GM18867 (cell line): Measurements from ENCODE around the gene LRFN5.

Experiments
- ATAC-seq: cut with Tn5 transposase; IDR thresholded peaks from one replicate; pipeline ENCODE4 v1.9.1; 2021; ENCODE audit warnings: mild to moderate bottlenecking, moderate library complexity; ENCODE audit not compliant: unreplicated experiment

The LRFN5 gene

DNA sequence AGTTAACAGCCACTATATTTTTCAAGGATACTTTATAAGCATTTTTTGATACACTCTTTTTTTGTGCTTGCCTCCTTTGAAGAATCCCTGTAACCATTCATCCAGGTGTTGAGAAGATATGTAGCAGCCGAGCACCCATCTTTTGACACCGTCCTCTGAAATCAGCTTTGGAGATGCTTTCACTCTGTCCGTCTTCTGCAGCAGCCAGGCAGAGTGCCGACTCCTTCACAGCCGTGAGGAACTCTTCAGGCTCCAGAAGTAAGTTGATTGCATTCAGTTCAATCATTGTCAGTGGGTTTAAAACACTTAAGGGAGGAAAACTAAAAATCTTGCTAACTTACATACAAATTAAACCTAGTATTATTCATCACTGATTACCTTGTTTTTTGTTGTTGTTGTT is 160.1 kb downstream of the LRFN5 start:
- ATAC-seq, result no peak

DNA sequence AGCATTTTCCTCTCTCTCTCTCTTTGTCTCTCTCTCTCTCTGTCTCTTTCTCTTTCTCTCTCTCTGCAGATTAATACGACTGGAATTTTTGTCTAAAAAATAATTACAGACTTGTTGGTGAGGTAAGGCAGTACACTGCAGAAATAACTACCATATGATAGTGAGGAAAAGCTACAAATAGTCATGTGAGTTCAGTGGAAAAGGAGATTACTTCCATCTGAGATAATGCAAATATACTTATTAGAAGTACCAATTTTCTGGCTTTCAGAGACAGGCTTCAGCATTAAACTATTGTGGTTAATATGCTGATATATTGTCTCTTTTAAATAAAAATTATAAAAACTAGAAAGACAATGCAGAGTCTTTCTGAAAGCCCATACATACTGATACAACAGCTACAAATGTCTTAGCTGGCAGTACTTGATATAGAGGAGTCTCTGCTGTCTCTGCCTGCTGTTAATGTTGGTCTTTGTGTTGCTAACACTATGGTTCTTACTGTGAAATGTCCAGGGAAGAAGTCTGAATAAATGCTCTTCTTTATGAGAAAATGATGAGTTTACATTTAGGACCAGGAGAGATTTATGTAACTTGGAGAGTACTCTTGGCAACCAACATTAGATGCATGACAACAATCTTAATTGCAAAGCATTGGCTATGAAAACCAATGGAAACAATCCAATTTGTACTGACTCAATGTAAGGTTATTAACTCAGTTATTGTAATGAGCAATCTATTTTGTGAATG is 167.0 kb downstream of the LRFN5 start:
- ATAC-seq, result no peak

DNA sequence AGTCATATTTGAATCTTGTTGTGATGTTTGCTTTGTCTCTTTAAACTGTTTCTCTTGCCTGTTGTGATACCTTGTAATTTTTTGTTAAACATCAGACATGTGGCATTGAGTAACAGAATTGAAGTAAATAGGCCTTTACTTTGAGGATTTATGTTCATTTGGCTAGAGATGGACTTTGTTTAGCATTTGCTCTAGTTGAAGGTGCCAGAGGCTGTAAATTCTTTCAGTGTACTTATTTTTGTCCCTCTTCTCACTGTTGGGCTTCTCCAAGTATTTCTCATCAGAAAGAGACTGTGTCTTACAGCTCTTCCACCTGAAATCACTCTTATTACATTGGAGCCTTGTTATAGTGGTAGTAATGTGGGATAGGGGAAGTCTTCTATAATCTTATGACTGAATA is 175.8 kb downstream of the LRFN5 start:
- ATAC-seq, result no peak

DNA sequence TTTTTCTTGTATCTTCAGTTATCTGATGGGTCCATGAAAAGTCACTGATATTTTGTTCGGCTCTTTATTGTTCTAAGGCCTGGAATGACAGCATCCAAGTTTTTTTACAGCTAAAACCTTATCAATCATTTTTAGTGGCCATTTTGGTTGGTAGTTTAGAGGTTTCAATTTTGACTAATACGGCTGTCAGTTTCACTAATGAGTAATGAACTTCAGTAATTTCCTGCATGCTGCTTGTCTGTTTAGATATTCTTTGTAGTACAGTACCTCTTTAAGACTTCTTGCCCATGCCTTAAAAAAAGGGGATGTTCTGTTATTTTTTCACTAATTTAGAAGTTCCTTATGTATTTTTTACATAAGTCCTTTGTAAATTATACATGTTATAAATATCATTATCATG is 176.7 kb downstream of the LRFN5 start:
- no peak for ATAC-seq

DNA sequence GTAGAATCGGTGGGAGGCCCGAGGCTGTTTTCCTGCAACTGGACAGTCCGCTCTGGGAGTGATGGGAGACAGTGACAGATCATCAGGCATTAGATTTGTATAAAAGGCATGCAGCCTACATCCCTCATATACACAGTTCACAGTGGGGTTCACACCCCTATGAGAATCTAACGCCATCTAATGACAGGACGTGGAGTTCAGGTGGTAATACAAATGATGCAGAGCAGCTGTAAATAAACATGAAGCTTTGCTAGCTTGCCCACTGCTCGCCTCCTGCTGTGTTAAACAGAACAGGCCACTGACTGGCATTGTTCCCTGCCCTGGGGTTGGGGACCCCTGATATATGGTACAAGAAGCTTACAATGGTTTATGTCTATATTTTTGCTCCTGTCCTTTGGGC is 179.0 kb downstream of the LRFN5 start:
- no peak for ATAC-seq

DNA sequence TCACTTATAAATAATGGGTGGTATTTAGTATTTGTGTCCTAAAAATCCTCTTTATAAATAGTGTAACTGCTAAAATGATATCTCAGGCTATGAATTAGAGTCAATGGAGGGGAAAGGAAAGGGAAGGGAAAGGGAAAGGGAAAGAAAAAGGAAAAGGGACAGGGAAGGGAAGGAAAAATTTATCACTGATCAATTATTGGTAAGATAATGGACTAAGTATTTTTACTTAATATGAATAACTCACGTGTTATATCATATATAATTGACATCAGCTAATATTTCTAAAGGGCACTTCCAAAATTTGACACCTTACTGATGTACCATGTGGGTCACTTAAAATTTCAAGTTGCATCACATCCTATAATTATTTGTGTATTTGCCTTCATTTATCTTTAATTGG is 193.1 kb downstream of the LRFN5 start:
- ATAC-seq, result no peak

DNA sequence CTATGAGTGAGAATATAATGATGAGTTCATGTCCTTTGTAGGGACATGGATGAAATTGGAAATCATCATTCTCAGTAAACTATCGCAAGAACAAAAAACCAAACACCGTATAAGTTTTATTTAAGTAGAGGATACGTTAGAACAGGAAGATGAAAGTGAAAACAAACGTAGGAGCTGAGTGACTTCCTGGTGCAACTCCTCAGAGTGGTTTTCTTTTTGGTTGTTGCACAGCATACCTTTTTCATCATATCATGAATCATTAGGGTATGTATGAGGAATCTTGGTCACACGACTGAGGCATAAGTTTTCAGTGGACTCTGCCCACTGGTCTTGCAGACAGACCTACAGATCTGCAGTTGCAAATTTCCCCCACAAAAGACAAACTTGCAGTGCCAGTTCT is 199.0 kb downstream of the LRFN5 start:
- ATAC-seq, result no peak

DNA sequence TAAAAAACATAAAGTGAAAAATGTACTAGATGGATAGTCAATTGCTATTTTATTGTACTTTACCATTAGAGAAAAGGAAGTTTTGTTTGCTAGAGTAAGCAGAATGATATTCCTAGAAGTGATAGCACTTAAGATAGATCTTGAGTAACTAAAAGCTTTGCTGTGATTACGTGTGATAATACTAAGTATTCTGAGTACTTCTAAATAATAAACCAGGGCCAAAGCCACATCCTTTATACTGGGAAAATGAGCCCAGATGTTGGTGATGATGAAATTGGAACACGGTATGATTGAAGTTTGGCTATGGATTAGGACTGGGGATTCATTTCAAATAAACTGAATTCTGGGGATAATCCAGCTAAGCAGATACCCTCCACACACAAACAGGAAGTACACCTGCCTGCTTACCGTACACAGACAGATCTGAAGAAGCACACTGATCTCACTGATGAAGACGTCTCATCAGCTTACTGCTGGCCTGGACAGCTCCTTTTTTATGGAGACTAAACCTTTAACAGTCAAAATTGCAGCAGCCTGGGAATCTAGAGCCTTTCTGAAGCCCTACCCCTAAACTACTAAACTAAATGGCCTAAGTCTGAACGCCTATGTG is 199.8 kb downstream of the LRFN5 start:
- ATAC-seq, result no peak

DNA sequence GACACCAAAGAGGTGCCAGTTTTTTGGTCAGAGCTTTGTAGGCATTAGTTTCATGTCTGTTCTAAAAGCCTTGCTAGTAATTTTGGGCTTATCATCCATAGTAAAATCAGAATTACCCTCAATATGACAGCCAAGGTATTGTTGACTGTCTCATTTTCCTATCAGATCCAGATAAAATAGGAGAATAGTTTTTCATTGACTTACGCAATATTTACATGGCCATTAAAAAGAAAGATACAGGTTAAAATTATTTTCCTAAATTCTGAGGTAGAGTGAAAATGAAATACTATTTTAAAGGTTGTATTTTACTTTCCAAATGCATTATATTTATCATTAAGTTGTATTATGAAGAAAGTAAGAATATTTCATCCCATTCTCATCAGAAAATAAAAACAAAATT is 203.7 kb downstream of the LRFN5 start:
- no peak for ATAC-seq

DNA sequence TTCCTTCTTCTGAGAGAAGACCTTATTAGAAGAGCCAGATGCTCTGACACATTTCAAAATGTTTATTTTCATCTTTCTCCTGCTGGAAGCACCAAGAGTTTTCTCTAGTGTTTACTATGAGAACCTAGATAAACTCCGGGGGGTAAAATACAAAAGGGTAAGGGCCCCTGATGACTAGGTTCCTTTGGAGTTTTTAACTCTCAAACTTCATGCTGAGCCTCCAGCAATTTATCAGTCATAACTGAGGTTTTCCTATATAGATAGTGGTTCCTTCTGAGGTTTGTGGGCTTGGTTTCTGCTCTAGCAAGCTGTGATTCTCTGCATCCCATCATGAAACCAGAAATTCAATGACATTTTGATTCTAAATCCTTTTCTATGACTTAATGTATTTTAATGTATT is 210.9 kb downstream of the LRFN5 start:
- ATAC-seq, result no peak

DNA sequence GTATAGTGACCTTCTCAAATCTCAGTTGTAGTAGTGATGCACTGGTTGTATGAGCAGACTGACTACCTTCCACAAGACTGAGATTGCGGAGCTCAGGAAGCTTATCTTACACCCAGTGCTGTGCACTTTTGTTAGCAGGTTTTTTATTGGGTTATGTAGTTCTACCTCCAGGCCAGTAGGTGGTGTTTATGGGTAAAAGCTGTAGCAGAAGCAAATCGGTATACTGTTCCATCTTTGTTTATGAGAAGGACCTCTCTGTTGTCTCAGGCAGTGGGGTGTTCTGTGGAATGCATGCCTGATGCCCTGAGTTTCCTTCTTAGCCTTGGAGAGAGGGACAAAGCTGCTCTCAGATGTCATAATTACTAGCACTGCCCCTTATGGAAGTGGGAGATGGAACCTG is 217.8 kb downstream of the LRFN5 start:
- no peak for ATAC-seq

DNA sequence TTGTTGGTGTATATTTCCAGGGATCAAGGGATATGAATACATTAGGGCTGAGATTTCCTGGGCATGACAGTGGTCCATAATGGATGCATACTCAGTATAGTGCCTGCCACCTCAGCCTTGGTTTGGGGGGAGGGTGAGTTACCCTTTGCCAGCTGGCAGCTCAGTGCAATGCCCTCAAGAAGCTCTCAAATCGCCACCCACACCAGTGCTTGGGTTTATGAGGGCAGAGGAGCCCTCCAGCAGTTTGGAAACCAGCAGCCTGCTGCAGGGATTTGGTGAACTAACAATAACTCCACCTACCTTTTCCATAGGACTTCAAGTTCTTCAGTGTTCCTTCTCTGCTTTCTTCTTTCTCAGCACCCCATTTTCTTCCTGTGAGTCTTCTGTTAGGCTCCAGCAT is 218.9 kb downstream of the LRFN5 start:
- no peak for ATAC-seq

DNA sequence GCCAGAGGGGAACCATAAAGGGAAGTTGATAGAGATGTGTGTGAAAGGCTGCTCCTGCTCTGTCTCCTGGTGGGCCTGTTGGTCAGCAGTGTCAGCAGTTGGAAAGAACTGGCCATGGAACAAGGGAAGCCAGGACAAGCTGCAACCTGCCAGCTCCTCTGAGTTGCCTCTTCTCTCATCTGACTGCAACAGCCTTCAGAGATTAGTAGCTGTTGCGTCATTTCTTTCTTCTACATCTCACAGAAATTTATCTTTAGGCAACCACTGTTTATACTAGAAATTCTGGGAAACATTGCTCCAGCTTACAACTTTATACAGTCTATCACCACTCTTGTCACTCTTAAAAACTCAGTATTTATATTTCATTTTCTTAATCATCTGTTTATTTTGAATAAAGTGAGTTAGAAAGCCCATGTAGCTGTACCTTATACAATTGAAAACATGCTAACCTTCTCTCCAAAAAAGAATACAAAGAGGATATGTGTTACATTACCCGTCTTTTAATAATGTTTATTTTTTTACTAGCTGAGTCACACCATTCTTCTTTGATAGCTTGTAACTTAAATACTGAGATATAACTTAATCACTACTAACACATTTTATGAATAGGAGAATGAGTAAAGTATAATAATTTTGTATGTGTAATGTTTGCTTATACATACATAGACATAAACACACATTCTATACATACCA is 224.2 kb downstream of the LRFN5 start:
- no peak for ATAC-seq

DNA sequence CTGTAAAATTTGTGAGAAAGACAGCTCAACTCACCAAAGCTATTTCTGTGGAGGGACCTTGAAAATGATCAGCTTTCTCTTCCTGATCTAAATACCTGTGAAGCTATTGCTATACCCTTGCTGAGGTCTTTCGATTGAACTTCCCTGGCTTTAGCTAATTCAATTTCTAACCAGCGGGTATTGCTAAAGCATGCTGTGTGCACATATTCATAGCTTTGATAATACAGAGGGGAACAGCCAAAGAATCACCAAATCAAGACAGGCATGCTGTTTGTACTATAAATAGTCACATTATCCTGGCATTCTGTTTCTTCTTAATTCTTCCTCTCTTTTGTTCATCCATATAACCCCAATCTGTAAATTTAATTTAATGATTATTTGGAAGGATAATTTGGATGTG is 233.0 kb downstream of the LRFN5 start:
- ATAC-seq, result no peak

DNA sequence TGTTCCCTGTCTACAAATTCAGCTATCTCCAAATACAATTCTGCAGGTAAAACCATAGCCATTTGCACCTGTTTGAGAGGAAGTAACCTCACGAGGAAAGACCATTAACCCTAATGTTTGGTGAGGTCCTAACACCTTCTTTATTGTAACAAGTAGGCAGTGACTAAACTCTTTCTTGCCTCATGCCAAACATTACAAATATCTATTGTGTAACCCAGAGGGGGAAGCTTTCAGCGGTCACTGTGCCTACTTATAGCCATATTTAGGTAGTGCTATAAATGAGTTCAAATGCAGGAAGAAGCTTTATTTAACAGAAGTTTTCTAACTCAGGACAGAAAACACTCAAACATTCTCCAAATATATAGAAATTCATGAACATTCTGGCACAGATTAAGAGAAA is 252.7 kb downstream of the LRFN5 start:
- ATAC-seq, result no peak

DNA sequence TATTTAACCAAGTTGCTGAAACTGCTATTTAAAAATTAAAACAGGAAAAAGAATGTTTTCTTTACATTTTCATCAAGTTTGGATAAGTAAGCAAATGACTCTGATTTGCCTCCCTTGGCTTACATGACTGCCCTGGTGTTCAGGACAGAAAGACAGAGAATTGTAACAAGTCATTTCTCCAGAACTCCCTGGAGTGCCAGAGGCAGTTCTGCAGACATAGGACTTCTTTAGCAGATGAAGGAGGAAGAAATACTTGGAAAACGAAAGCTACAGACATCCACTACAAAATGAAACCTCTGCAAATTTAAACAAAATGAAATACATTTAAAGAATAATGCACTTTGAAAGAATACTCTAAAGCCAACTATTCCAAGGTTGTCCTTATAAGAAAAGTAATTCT is 253.9 kb downstream of the LRFN5 start:
- ATAC-seq, result no peak

DNA sequence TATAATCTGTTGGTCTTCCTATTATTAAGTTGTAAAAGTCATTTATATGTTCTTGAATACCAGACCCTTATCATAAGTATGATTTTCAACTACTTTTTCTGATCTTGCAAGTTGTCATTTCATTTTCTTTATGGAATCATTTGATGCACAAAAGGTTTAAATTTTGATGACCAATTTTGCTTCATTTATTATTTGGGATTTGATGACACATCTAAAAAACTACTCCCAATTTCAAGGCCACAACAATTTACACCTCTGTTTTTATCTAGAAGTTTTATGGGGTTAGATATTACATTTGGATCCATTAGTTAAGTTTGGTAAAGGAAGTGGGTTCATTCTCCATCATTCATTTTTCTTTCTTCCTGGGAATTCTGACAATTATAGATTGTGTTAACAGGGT is 259.2 kb downstream of the LRFN5 start:
- ATAC-seq, result no peak

DNA sequence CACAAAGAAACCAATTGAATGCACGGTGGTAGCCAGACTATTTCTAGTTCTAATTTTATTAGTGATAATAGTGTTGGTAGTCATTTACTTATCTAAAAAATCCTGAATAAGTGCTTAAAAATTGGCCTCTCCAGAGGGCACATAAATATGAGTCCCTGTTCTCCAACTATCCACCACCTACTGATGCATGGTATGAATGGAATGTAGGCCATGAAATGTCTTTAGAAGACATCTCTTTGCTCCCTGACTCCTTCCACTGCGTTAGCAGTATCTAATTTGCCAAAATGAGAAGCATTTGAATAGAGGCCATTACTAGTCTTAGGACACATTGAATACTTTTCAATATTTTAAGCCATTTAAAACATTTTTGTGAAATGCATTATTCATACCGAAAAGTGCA is 261.7 kb downstream of the LRFN5 start:
- ATAC-seq, result no peak

DNA sequence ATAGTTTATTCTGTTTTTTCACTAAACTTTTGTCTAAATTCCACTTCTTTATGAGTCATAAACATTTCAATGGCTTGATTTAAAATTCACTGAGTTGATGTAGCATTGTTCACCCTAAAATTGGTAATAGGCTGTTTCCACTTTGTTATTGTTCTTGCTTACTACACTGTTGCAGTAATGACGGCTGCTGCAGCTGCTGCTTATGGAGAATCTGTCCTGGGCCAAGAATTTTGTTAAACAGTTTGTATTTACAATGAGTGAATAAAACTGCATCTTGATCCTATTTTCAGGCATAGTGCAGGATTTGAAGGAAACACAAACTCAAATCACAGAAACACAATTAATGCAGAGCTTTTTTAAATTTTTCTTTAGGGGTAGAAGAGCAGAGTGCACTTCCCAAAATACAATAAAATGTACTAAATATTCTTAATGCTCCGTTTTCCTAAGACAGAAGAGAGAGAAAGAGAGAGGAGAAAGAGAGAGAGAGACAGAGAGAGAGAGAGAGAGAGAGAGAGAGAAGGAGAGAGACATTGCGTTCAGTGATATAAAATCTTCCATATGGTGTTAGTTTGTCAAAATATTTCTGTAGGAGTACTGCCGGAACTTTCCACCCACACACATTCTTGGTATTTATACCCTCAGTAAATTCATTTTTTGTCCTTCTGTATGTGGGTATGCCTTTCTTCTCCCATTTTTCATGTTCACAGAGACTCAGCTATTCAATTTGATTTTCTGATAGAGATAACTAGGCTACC is 266.4 kb downstream of the LRFN5 start:
- no peak for ATAC-seq

DNA sequence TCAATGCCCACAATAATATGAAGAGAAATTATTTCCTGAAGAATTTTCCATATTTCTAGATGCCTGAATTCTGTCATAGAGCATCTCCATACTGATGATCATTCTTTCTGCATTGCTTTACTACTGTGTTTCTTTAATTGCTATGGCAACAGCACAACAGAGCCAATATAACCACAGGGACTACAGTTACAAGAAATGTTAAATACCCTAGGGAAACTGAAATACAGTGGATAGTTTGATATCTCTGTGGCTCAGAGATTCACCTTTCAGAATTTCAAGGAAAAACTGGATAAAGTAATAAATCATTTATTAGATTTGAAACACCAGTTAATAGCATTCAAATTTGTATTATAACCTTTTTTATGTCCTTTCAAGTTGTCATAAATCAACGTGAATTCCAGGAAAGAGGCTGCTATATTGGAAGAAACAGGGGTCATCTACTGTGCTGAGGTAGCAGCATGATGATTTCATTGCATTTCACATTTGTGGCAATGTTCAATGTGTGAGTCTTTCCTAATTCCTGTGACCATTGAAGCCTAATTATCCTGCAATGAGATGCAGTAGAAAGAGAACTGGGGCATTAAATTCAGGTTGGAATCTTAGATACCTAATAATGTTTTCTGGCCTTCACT is 267.1 kb downstream of the LRFN5 start:
- ATAC-seq, result no peak

DNA sequence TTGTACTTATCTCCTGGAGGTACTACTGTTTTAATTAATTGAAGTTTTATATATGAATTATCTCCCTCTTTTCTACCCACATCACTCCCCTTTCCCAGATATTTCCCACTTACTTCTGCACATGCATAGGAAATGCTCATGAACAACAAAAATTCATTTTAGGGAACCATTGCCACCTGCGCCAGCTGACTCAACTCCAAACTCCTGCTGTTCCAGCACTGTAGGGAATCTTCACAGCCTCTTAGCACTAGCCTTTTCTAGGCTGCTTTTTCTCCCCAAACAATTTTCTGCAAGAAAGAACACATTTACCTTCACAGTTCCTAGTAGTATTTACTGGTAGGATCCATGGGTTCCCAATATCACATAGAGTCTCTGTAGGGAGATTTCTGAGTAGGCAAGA is 268.4 kb downstream of the LRFN5 start:
- no peak for ATAC-seq
